ENCODE measurements around the gene TCP10L.
"Not testable (repeated sequence)": the region's sequence is repeated elsewhere in the genome, so short reads cannot be mapped to it uniquely, and the experiment has no call there.

- TF ChIP-seq CTCF, POLR2A (IDR thresholded peaks at IDR 0.05): not testable (repeated sequence)
These were observed 25.6 kb upstream of the TCP10L start for GRCh38 chr21:32610940-32611339.
